ENCODE results near the gene ZBTB21. TPM values are rescaled to one million over a fixed set of nuclear protein-coding genes. Genes with fewer than 3 reads are reported as not detected.

Gene ZBTB21
- total and polyA plus RNA-seq, 2 of the 8 experiments (the other 6 are each of a cell fraction or from before 2014, with no cell fraction given) = 3.9 to 17.8 TPM

DNA sequence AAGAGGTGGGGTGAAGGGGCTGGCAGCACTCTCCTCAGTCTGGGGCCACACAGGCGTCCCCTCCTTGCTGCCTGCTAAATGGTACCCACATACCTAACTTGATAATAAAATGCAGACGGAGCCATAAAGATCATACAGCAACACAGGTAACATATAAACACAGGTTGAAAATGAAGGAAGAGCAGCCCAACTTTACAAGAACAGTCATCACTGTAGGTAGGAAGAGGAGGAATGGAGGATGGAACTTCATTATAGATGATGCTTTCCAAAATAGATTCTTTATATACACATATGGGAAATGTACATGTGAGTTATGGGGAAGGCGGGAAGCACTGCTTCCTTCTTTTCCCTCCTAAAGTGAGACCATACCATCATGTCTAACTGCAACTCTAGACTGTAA is 69.7 kb downstream of the ZBTB21 start:
- no peak overlapping the region for H2BK20ac ChIP-seq (ENCODE audit: low read length)
- no peak overlapping the region for H3K27ac ChIP-seq (ENCODE audit: low read depth, low read length)
- FAIRE-seq (no peak), DNase-seq (ENCODE audit: low read depth in 1 of 2, low spot score in 2 of 2) (no peak)
- WGBS, 2 experiments (ENCODE audit: extremely low coverage in 1 of 2, insufficient coverage in 1 of 2, insufficient read length in 1 of 2, insufficient replicate concordance in 2 of 2, low coverage in 1 of 2, low lambda C conversion rate in 2 of 2, missing lambda C conversion rate in 1 of 2) = 77% methylated on average over 3 of the region's 3 CpGs; no CpG with 5 or more reads in 1 of the 2 experiments
- H2BK12ac ChIP-seq (ENCODE audit: low read depth, low read length) = no peak overlapping the region
- H3K9me3 ChIP-seq (ENCODE audit: insufficient read depth in 2 of 2, low read depth in 1 of 2, low read length in 1 of 2) = no peaks in the 10 kb centered on the region
- no peak for TF ChIP-seq SIN3A (conservative IDR thresholded peaks at IDR 0.05 in 1 of 2, IDR thresholded peaks at IDR 0.05 in 1 of 2; ENCODE audit: low read depth in 1 of 2, low read length in 2 of 2)
- no peak for TF ChIP-seq SP4 (IDR thresholded peaks at IDR 0.05; ENCODE audit: low read length)
- no peak for TF ChIP-seq HDAC2 (IDR thresholded peaks at IDR 0.05; ENCODE audit: borderline replicate concordance in 1 of 2, low read depth in 2 of 2, low read length in 2 of 2)
- no peak for TF ChIP-seq TAF1 (IDR thresholded peaks at IDR 0.05; ENCODE audit: low read depth, low read length)
- no peak for TF ChIP-seq SP2 (IDR thresholded peaks at IDR 0.05; ENCODE audit: low read length)
- TF ChIP-seq MAFK (IDR thresholded peaks at IDR 0.05; ENCODE audit: low read depth, low read length) = no peak
- no peak for TF ChIP-seq NANOG (IDR thresholded peaks at IDR 0.05; ENCODE audit: insufficient read depth, low read depth, low read length, poor library complexity, severe bottlenecking)
- no peak for TF ChIP-seq GTF2F1 (IDR thresholded peaks at IDR 0.05; ENCODE audit: borderline replicate concordance, low read depth, low read length)
- H4K5ac ChIP-seq (ENCODE audit: insufficient read length, low read depth, low read length) = no peak overlapping the region
- no peak overlapping the region for H4K8ac ChIP-seq (ENCODE audit: extremely low read depth, insufficient read depth, low read length)
- no peaks in the 10 kb centered on the region for H3K79me1 ChIP-seq (ENCODE audit: low read depth, low read length)
- no peak overlapping the region for H3K23ac ChIP-seq (ENCODE audit: insufficient read length)
- H2BK15ac ChIP-seq (ENCODE audit: low read length) = no peak overlapping the region
- H3K14ac ChIP-seq (ENCODE audit: insufficient read length) = no peak overlapping the region
- no peak overlapping the region for H4K91ac ChIP-seq (replicated peaks; ENCODE audit: insufficient read length, low read length)
- H3K18ac ChIP-seq (ENCODE audit: extremely low read depth, low read length) = no peak overlapping the region
- no peaks in the 10 kb centered on the region for H3K23me2 ChIP-seq (ENCODE audit: low read depth, low read length)
- no peaks in the 10 kb centered on the region for H3K27me3 ChIP-seq (replicated peaks in 1 of 4; ENCODE audit: control insufficient read depth in 3 of 4, extremely low read depth in 1 of 4, insufficient read depth in 3 of 4, low read length in 3 of 4)
- no peaks in the 10 kb centered on the region for H3K36me3 ChIP-seq (ENCODE audit: control insufficient read depth in 2 of 4, insufficient read depth in 4 of 4, low read length in 3 of 4)
- H3K9ac ChIP-seq (replicated peaks in 1 of 4; ENCODE audit: extremely low read depth in 1 of 4, low read depth in 3 of 4, low read length in 3 of 4) = no peak overlapping the region
- no peak overlapping the region for H3K56ac ChIP-seq (replicated peaks; ENCODE audit: insufficient read length, low read depth, low read length)
- H3K4me1 ChIP-seq (replicated peaks in 1 of 4; ENCODE audit: control insufficient read depth in 3 of 4, insufficient read depth in 4 of 4, low read length in 3 of 4) = peaks cover 0 to 6% (median 0%) of the 10 kb centered on the region in 4 experiments; a peak in 2 of 7 replicates
- POLR2A ChIA-PET (ENCODE audit: partially characterized antibody) = interaction anchor here (1.5 kb wide), 1 partner anchor 11 kb away, joined by 3 read pairs; no protein-coding TSS in a partner anchor
- H2BK5ac ChIP-seq (ENCODE audit: low read depth, low read length) = no peak overlapping the region
- H3K79me2 ChIP-seq (ENCODE audit: control insufficient read depth in 1 of 2, insufficient read depth in 2 of 2, low read length in 2 of 2) = peaks cover 0 to 4% of the 10 kb centered on the region in 2 experiments; a peak in 1 of 4 replicates
- H2AK5ac ChIP-seq (ENCODE audit: low read depth, low read length) = no peak overlapping the region
- H3K4ac ChIP-seq (replicated peaks; ENCODE audit: insufficient read length, low read depth, low read length) = no peak overlapping the region
- H3K4me3 ChIP-seq (ENCODE audit: extremely low read depth in 1 of 4, insufficient read depth in 2 of 4, low read depth in 3 of 4, low read length in 4 of 4) = no peak overlapping the region
- no peak overlapping the region for H3K4me2 ChIP-seq (ENCODE audit: insufficient read depth in 1 of 2, low read depth in 2 of 2, low read length in 2 of 2)
- CTCF ChIA-PET (ENCODE audit: partially characterized antibody) = interaction anchor here (1.1 kb wide), 1 partner anchor 12 kb away, joined by 3 read pairs; no protein-coding TSS in a partner anchor
- H2BK120ac ChIP-seq (replicated peaks; ENCODE audit: low read depth, low read length) = no peak overlapping the region
- H4K20me1 ChIP-seq (replicated peaks in 1 of 2; ENCODE audit: control insufficient read depth in 1 of 2, insufficient read depth in 2 of 2, low read length in 2 of 2) = no peaks in the 10 kb centered on the region
- no peak overlapping the region for H2AFZ ChIP-seq (ENCODE audit: low read length)
